RWPE1 (cell line): ENCODE results near the gene SEMA5A.
A peak's percentile ranks its signal among the peaks of the same experiment; 100 is the strongest.

Experiments
- CTCF ChIA-PET: fragments of 350-600 bp; sonication (Branson Sonifier 250); formaldehyde crosslinking; extraction: SDS; loops from one replicate; lab custom pipeline; 2021; lab: Yijun Ruan, JAX
- POLR2A ChIA-PET: fragments of 400-600 bp; formaldehyde crosslinking; extraction: SDS; loops from one replicate; lab custom pipeline; 2020; ENCODE audit warnings: antibody characterized with exemption; ENCODE audit not compliant: low non-redundant PET; lab: Yijun Ruan, JAX
- DNase-seq: peaks from one replicate; pipeline ENCODE4 v3.0.0; 2012; ENCODE audit warnings: low spot score
- H3K27ac ChIP-seq: fragments of 450-650 bp; 2 replicates; pipeline ENCODE4 v1.5.1; 2017
- TF ChIP-seq, protein P1 (sequence below): fragments of 450-650 bp; conservative IDR thresholded peaks from 2 replicates; pipeline ENCODE4 v1.5.1; 2017; ENCODE audit warnings: low read depth, mild to moderate bottlenecking

Gene SEMA5A, protein sequence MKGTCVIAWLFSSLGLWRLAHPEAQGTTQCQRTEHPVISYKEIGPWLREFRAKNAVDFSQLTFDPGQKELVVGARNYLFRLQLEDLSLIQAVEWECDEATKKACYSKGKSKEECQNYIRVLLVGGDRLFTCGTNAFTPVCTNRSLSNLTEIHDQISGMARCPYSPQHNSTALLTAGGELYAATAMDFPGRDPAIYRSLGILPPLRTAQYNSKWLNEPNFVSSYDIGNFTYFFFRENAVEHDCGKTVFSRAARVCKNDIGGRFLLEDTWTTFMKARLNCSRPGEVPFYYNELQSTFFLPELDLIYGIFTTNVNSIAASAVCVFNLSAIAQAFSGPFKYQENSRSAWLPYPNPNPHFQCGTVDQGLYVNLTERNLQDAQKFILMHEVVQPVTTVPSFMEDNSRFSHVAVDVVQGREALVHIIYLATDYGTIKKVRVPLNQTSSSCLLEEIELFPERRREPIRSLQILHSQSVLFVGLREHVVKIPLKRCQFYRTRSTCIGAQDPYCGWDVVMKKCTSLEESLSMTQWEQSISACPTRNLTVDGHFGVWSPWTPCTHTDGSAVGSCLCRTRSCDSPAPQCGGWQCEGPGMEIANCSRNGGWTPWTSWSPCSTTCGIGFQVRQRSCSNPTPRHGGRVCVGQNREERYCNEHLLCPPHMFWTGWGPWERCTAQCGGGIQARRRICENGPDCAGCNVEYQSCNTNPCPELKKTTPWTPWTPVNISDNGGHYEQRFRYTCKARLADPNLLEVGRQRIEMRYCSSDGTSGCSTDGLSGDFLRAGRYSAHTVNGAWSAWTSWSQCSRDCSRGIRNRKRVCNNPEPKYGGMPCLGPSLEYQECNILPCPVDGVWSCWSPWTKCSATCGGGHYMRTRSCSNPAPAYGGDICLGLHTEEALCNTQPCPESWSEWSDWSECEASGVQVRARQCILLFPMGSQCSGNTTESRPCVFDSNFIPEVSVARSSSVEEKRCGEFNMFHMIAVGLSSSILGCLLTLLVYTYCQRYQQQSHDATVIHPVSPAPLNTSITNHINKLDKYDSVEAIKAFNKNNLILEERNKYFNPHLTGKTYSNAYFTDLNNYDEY

DNA sequence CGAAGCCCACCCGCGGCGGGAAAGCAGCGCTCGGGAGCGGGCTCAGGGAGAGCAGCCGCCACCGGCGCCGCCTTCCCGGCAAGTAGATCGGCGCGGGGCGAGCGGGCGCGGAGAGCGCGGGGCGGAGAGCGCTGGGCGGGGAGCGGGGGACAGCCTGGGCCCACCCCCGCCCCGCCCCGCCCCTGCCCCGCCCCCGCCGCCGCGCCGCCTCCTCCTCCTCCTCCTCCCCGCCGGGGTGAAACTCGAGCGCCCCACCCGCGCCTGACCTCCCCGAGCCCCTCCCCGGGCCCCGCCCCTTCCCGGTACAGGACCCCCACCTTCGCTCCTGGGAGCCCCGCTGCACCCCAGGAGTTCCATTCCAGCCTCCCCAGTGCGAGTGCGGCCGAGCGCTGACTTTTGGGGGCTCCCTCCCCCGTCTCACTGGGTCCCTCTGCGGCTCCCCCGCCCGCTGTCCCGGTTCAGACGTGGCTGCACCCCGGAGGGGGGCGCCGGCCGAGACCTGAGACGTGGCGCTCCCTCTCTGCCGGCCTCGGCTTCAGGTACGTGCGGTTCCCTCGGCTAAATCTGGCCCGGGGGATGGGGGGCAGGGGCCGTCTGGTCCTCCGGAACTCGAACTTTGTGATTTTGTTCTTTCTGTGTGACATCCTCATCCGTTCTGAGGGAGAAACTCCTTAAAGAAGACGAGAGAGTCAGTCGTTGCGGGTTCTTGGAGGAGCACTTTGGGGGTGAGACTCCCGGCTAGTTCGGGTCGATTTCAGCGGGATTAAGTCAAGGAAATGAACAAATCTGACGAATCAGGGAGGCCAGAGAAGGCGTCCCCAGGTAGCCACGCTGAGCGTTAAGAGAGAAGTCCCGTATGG lies at the start of gene SEMA5A:
Gene SEMA5A, minus strand, starts transcription at position 84 of the 860 bp plus-strand sequence. CDS start 166,129 bp downstream, outside the sequence.
- TF ChIP-seq, protein P1, sequence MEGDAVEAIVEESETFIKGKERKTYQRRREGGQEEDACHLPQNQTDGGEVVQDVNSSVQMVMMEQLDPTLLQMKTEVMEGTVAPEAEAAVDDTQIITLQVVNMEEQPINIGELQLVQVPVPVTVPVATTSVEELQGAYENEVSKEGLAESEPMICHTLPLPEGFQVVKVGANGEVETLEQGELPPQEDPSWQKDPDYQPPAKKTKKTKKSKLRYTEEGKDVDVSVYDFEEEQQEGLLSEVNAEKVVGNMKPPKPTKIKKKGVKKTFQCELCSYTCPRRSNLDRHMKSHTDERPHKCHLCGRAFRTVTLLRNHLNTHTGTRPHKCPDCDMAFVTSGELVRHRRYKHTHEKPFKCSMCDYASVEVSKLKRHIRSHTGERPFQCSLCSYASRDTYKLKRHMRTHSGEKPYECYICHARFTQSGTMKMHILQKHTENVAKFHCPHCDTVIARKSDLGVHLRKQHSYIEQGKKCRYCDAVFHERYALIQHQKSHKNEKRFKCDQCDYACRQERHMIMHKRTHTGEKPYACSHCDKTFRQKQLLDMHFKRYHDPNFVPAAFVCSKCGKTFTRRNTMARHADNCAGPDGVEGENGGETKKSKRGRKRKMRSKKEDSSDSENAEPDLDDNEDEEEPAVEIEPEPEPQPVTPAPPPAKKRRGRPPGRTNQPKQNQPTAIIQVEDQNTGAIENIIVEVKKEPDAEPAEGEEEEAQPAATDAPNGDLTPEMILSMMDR = no peak
- POLR2A ChIA-PET = no interaction called here
- CTCF ChIA-PET = no interaction called here
- H3K27ac ChIP-seq = peak within 1 kb of the TSS; percentile 75
- peak; percentile 49 for DNase-seq

DNA sequence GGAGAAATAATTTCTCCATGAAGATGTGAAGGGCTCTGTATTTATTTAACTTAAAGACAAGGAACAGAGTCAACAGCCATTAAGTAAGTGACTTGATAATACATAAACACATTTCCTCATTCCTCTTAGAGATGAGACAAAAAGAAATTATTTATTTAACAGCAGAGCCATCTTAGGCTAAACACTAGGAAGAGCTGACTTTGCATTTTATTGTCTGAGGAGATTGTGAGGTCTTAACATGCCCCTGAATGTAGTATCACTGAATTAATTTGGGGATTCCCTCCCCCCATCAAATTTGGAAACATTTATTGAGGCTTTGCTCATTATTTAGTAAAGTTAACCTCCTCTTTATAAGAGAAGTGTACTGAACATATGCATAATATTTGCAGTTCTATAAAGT lies 49.0 kb upstream of the SEMA5A start:
- H3K27ac ChIP-seq = no peak overlapping the region
- POLR2A ChIA-PET = no interaction called here
- CTCF ChIA-PET = no interaction called here
- TF ChIP-seq, protein P1 = no peak
- no peak for DNase-seq

DNA sequence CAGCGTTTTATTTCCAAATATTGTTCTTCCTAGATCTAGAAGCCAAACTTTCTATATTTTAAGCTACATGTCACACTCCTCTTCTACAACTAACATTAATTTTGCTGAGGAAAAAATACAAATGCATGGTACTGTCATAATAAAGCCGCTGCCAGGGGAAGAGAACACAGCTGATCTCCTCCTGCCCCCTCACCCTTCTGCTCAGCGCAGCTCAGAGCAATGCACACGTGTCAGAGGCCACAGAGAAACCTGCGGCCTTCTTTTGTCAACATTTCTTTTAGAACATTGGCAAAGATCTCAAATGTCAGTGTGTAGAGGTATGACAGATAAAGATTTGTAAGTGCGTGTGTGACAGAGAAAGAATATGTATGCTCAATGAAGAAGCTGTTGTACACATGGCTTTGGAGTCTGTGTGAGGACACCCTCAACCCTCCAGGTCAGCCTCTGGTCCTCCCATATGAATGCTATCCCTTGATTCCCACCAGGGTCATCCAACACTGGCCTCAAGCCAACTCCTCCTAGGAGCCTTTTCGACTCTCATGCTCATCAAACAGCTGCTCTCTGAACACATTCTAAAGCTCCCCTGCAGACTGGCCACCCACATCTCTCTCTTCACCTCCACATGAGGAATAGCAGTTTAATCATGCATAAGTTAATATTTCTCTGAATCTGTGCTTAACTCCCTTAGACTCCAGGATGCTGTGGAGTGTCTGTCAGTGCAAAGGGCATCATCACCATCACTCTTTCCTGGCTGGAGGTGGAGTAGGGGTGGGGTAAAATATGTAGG lies 43.4 kb upstream of the SEMA5A start:
- CTCF ChIA-PET = no interaction called here
- H3K27ac ChIP-seq = no peak overlapping the region
- POLR2A ChIA-PET = no interaction called here
- DNase-seq = no peak
- TF ChIP-seq, protein P1 = no peak

DNA sequence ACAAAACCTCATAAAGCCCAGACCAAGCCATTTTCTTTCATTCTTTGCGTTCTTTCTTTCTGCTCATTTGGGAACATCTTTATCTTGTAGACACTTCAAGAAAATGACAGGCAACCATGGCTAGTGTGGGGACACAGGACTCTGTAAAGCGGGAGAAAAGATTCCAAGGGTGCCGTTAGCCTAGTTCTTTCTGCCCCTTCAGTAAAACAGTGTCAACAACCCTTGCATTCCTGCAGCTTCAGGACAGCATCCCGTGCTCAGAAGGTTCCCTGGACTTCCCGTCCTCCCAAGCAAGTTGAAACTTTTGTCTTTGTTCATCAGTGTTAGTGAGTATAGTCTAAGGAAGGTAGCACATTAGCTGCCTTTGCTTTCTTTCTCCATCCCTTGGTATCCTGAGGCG lies 42.4 kb upstream of the SEMA5A start:
- POLR2A ChIA-PET = no interaction called here
- TF ChIP-seq, protein P1 = no peak
- H3K27ac ChIP-seq = no peak overlapping the region
- CTCF ChIA-PET = no interaction called here
- DNase-seq = no peak

DNA sequence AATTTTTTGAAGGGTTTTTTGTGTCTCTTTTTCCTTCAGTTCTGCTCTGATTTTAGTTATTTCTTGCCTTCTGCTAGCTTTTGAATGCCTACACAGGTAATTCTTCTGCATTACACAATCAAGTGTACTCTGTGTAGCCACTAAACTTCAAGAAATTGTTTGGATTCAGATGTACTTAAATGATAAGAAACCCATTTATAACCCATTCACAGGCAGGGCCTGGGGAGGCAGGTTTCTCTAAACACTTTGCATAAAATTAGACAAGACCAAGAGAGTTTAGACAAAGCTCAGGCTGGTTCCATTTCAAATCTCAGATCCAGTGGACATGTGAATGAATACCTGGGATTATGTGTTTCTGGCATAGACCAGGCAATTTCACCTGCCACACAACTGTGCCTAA lies 41.3 kb upstream of the SEMA5A start:
- no peak overlapping the region for H3K27ac ChIP-seq
- POLR2A ChIA-PET = no interaction called here
- CTCF ChIA-PET = interaction anchor here (0.7 to 0.8 kb wide), 2 partner anchors 1335 to 1686 kb away, joined by 3 read pairs; no protein-coding TSS in a partner anchor
- DNase-seq = no peak
- TF ChIP-seq, protein P1 = no peak
